HepG2 (cell line): ENCODE data around the gene ACSBG1. TPM values are rescaled to one million over a fixed set of nuclear protein-coding genes. Genes with fewer than 3 reads are reported as not detected.

ENCODE experiments used
- ATAC-seq: fragments of 200-7000 bp; cut with Tn5 transposase; 3 replicates; pipeline ENCODE4 v1.9.1; 2020; ENCODE audit warnings: mild to moderate bottlenecking, moderate library complexity
- BruUV-seq: library from RNA; stranded (reverse); fragments of 400-500 nt; replicated peaks from 2 replicates; lab custom pipeline; 2021; lab: Mats Ljungman, UMichigan
- CTCF ChIA-PET: fragments of 300-600 bp; formaldehyde crosslinking; extraction: SDS; loops from one replicate; lab custom pipeline; 2021; ENCODE audit warnings: low total read pairs, inconsistent platforms, low intra/inter-chr PET ratio; lab: Yijun Ruan, JAX
- POLR2A ChIA-PET: fragments of 350-600 bp; sonication (Branson Sonifier 250); formaldehyde crosslinking; loops from one replicate; lab custom pipeline; 2020; ENCODE audit warnings: antibody characterized with exemption, inconsistent platforms; lab: Yijun Ruan, JAX
- DNase-seq: peaks from one replicate; pipeline ENCODE4 v3.0.0-alpha.2; 2015; ENCODE audit warnings: low spot score
- FAIRE-seq: peaks from 3 replicates; lab custom pipeline; 2011; peaks lifted over from hg19 to GRCh38; lab: Jason Lieb, UNC
- H2AFZ ChIP-seq: one replicate; pipeline ENCODE4 v1.6.1; 2011; ENCODE audit warnings: low read length, inconsistent platforms
- H3K27ac ChIP-seq: fragments of 300-600 bp; 3 replicates; pipeline ENCODE4 v1.8.0; 2011; ENCODE audit warnings: mixed run types, mild to moderate bottlenecking, mixed read lengths, low read length, inconsistent platforms; ENCODE audit not compliant: insufficient read depth; ENCODE audit errors: extremely low read length
- H3K27me3 ChIP-seq, 2 experiments: fragments of 200-600 bp in 1 of 2; 2 replicates in 1 of 2; 3 replicates in 1 of 2; pipeline versions ENCODE4 v1.6.0 to v1.8.0; 2011; ENCODE audit warnings: low read length in 2 of 2, mild to moderate bottlenecking in 2 of 2, moderate library complexity in 2 of 2, inconsistent platforms in 1 of 2; ENCODE audit not compliant: insufficient read depth in 2 of 2, control insufficient read depth in 1 of 2
- H3K36me3 ChIP-seq, 2 experiments: fragments of 200-600 bp in 1 of 2; replicated peaks in 1 of 2; 2 replicates in 1 of 2; 3 replicates in 1 of 2; pipeline versions ENCODE4 v1.5.1 to v1.8.0; 2011; ENCODE audit warnings: low read length in 2 of 2, inconsistent platforms in 1 of 2; ENCODE audit not compliant: insufficient read depth in 2 of 2, control insufficient read depth in 1 of 2
- H3K4me1 ChIP-seq: 2 replicates; pipeline ENCODE4 v1.5.1; 2012; ENCODE audit warnings: low read length, inconsistent platforms; ENCODE audit not compliant: insufficient read depth
- H3K4me2 ChIP-seq: 2 replicates; pipeline ENCODE4 v1.6.0; 2011; ENCODE audit warnings: low read depth, low read length, inconsistent platforms
- H3K4me3 ChIP-seq, 3 experiments: fragments of 200-600 bp in 1 of 3; sonication (generic), shearing (Covaris generic) in 1 of 3; replicated peaks in 1 of 3; 2 replicates each; pipeline ENCODE4 v1.5.1; 2011 to 2016; ENCODE audit warnings: low read length in 3 of 3, inconsistent platforms in 2 of 3, low read depth in 2 of 3, mild to moderate bottlenecking in 2 of 3, control low read depth in 1 of 3, mixed read lengths in 1 of 3; ENCODE audit not compliant: insufficient read depth in 1 of 3
- H3K79me2 ChIP-seq: one replicate; pipeline ENCODE4 v1.6.1; 2011; ENCODE audit warnings: low read length, inconsistent platforms; ENCODE audit not compliant: insufficient read depth
- H3K9ac ChIP-seq: 2 replicates; pipeline ENCODE4 v1.6.0; 2011; ENCODE audit warnings: mild to moderate bottlenecking, low read depth, low read length, inconsistent platforms; ENCODE audit not compliant: insufficient read depth
- H3K9me3 ChIP-seq: 2 replicates; pipeline ENCODE4 v1.5.1; 2012; ENCODE audit warnings: mild to moderate bottlenecking, low read length
- H4K20me1 ChIP-seq: 2 replicates; pipeline ENCODE4 v1.6.0; 2011; ENCODE audit warnings: inconsistent platforms, mild to moderate bottlenecking, low read length, moderate library complexity; ENCODE audit not compliant: insufficient read depth
- FOXM1 ChIP-seq: sonication (generic); formaldehyde crosslinking; IDR thresholded peaks from 2 replicates; pipeline ENCODE4 v1.5.0; 2020; ENCODE audit warnings: missing genetic modification reagents
- PITX1 ChIP-seq: sonication (generic); formaldehyde crosslinking; IDR thresholded peaks from 2 replicates; pipeline ENCODE4 v1.5.1; 2020; ENCODE audit warnings: mild to moderate bottlenecking, missing genetic modification reagents
- ZFYVE20 ChIP-seq: sonication (generic); formaldehyde crosslinking; IDR thresholded peaks from 2 replicates; pipeline ENCODE4 v1.8.0; 2023; ENCODE audit warnings: low read depth, mild to moderate bottlenecking, moderate library complexity, missing genetic modification reagents, borderline replicate concordance
- ZNF263 ChIP-seq: sonication (generic); formaldehyde crosslinking; IDR thresholded peaks from 2 replicates; pipeline ENCODE4 v1.4.0; 2020; ENCODE audit warnings: missing genetic modification reagents
- ZNF713 ChIP-seq: sonication (generic); formaldehyde crosslinking; IDR thresholded peaks from 2 replicates; pipeline ENCODE4 v1.4.0; 2020; ENCODE audit warnings: mild to moderate bottlenecking, missing genetic modification reagents
- ZSCAN25 ChIP-seq: sonication (generic); formaldehyde crosslinking; IDR thresholded peaks from 2 replicates; pipeline ENCODE4 v1.8.0; 2022; ENCODE audit warnings: mild to moderate bottlenecking, missing genetic modification reagents
- WGBS: methylation state at CpG from one replicate; pipeline ENCODE4 v1.1.6; 2017; ENCODE audit warnings: low lambda C conversion rate; 5-methylcytosine and 5-hydroxymethylcytosine counted together
- in situ Hi-C: cut with HindIII; loops from 2 replicates; pipeline ENCODE4 v1.10.0; 2017; ENCODE audit warnings: low pct_unique_long_range_greater_than_20kb; ENCODE audit not compliant: extremely low pct_ligation_motif_present
- intact Hi-C: fragments of 100-400 bp; cut with micrococcal nuclease; formaldehyde crosslinking; loops from one replicate; pipeline ENCODE4 v1.10.0; 2022; ENCODE audit not compliant: unreplicated experiment
- polyA plus RNA-seq, 8 experiments: library from polyadenylated mRNA; depleted of rRNA in 3 of 8; stranded (reverse) in 7 of 8; unstranded in 1 of 8; fragments of >200 nt; fragmentation: Illumina TruSeq in 4 of 8; extraction: Trizol in 4 of 8; gene quantifications; 2 replicates each; pipeline versions ENCODE4 v1.2.1 to v1.2.3, GENCODE V29; 2011 to 2016; ENCODE audit warnings: low read depth in 4 of 8, missing spikeins in 1 of 8, mixed read lengths in 1 of 8; ENCODE audit not compliant: insufficient read depth in 1 of 8
- total RNA-seq, 5 experiments: library from RNA; depleted of rRNA; stranded (reverse); fragments of >200 nt; fragmentation: Illumina TruSeq; extraction: Trizol; gene quantifications; 2 replicates each; pipeline ENCODE4 v1.2.3, GENCODE V29; 2016; ENCODE audit warnings: low read depth in 1 of 5

The ACSBG1 gene
- total and polyA plus RNA-seq, 2 of the 13 experiments (the other 11 are each of a cell fraction or from before 2014, with no cell fraction given) = 0.35 to 0.81 TPM

GRCh38 chr15:78201281-78202190, 32.8 kb downstream of the ACSBG1 start:
- ChIA-PET POLR2A (no interaction called here), CTCF (no interaction called here)
- 20% methylated on average over 9 of the region's 10 CpGs for WGBS
- ATAC-seq (no peak), DNase-seq (no peak), FAIRE-seq (no peak)
- in situ Hi-C loops = no loop called here
- Histone ChIP-seq H3K79me2 (no peaks in the 10 kb centered on the region), H3K27me3 (peaks cover 7 to 29% of the 10 kb centered on the region in 2 experiments; a peak in 4 of 5 replicates), H3K36me3 (no peaks in the 10 kb centered on the region), H3K27ac (no peak overlapping the region), H4K20me1 (no peaks in the 10 kb centered on the region), H3K4me3 (no peak overlapping the region), H3K4me1 (no peaks in the 10 kb centered on the region), H3K9ac (no peak overlapping the region), H3K4me2 (no peak overlapping the region), H2AFZ (no peak overlapping the region), H3K9me3 (no peaks in the 10 kb centered on the region)
- BruUV-seq = no TSS peak
- TF ChIP-seq ZNF263 (CRISPR knock-in tag) (peak; percentile 88), PITX1 (CRISPR knock-in tag) (no peak)
- intact Hi-C loops = no loop called here

- Histone ChIP-seq H2AFZ (no peak overlapping the region), H3K27me3 (peaks cover 7 to 23% of the 10 kb centered on the region in 2 experiments; a peak in 4 of 5 replicates), H3K4me1 (no peaks in the 10 kb centered on the region), H3K9me3 (no peaks in the 10 kb centered on the region), H3K79me2 (no peaks in the 10 kb centered on the region), H3K36me3 (no peaks in the 10 kb centered on the region), H3K4me2 (no peak overlapping the region), H4K20me1 (no peaks in the 10 kb centered on the region), H3K27ac (no peak overlapping the region), H3K9ac (no peak overlapping the region), H3K4me3 (no peak overlapping the region)
- ATAC-seq (no peak), DNase-seq (no peak), FAIRE-seq (no peak)
- intact Hi-C loops (no loop called here), in situ Hi-C loops (no loop called here)
- 3% methylated on average over 4 of the region's 10 CpGs for WGBS
- TF ChIP-seq ZSCAN25 (no peak), ZNF713 (CRISPR knock-in tag) (no peak), ZFYVE20 (no peak), FOXM1 (no peak)
- no TSS peak for BruUV-seq
- CTCF ChIA-PET = no interaction called here
- POLR2A ChIA-PET = no interaction called here
Observed at GRCh38 chr15:78200276-78200930, 34.0 kb downstream of the ACSBG1 start.
